HepG2 (cell line): ENCODE data around the gene SDC3.

Experiments used
- ERF ChIP-seq: IDR thresholded peaks from 2 replicates; pipeline ENCODE4 v1.6.1; 2018; ENCODE audit warnings: missing biosample characterization, missing genetic modification reagents
- EZH2 ChIP-seq: conservative IDR thresholded peaks from 2 replicates; pipeline ENCODE4 v1.6.1; 2012; ENCODE audit warnings: mild to moderate bottlenecking, low read depth, low read length, moderate library complexity
- HDAC1 ChIP-seq: sonication (generic); formaldehyde crosslinking; IDR thresholded peaks from 2 replicates; pipeline ENCODE4 v1.5.1; 2020; ENCODE audit warnings: mild to moderate bottlenecking, missing genetic modification reagents
- NFE2 ChIP-seq: sonication (generic); formaldehyde crosslinking; IDR thresholded peaks from 2 replicates; pipeline ENCODE4 v1.4.0; 2020; ENCODE audit warnings: missing genetic modification reagents

GRCh38 chr1:30929135-30929889 lies 20.8 kb upstream of the SDC3 start:
- TF ChIP-seq HDAC1 (CRISPR knock-in tag), result no peak
- TF ChIP-seq ERF, result no peak
- no peak for TF ChIP-seq NFE2
- no peak for TF ChIP-seq EZH2
